IPS-18c (cell line): ENCODE results near the gene USH1G.
A peak's percentile ranks its signal among the peaks of the same experiment; 100 is the strongest.

Experiments used
- H3K4me3 ChIP-seq: 2 replicates; pipeline ENCODE4 v1.7.0; 2013; ENCODE audit warnings: low read depth, mild to moderate bottlenecking, low read length, moderate library complexity; ENCODE audit not compliant: insufficient read depth
- H3K9me3 ChIP-seq: one replicate; pipeline ENCODE4 v1.6.1; 2013; ENCODE audit warnings: mild to moderate bottlenecking, low read length, moderate library complexity; ENCODE audit not compliant: control insufficient read depth, insufficient read depth

USH1G gene

DNA sequence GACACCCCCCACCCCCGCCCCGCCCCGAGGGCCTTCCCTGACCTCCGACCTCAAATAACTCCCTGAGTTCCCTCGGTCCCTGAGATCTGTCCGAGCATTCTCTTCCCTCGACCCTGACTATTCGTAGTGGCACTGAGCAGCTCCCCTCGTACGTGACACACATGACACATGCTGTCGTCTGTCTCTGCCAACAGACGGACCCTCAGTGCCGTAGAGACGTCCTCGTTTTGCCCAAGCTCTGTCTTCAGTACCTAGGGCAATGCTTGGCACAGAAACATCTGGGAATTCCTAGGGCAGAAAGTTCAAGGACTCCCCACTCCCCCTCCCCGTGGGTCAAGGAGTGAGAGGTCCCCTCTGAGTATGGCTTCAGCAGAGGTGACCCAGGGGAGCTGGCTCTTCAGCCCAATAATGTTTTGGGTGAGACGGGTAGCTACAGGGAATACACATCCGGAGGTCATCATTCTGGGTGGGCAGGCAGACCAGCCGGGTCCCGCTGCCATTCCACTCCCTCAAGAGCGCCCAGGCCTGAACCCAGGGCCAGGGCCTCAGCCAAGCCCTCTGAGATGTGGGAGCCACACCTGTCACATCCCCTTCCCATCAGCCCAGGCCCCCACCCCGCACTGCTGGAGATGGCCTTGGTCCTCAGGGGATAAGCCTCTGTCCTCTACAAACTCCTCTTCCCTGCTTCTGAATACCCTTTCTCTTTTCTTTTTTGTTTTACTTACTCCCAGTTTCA is 29.0 kb downstream of the USH1G start:
- no peaks in the 10 kb centered on the region for H3K9me3 ChIP-seq
- H3K4me3 ChIP-seq: peak overlapping the region; percentile 58

DNA sequence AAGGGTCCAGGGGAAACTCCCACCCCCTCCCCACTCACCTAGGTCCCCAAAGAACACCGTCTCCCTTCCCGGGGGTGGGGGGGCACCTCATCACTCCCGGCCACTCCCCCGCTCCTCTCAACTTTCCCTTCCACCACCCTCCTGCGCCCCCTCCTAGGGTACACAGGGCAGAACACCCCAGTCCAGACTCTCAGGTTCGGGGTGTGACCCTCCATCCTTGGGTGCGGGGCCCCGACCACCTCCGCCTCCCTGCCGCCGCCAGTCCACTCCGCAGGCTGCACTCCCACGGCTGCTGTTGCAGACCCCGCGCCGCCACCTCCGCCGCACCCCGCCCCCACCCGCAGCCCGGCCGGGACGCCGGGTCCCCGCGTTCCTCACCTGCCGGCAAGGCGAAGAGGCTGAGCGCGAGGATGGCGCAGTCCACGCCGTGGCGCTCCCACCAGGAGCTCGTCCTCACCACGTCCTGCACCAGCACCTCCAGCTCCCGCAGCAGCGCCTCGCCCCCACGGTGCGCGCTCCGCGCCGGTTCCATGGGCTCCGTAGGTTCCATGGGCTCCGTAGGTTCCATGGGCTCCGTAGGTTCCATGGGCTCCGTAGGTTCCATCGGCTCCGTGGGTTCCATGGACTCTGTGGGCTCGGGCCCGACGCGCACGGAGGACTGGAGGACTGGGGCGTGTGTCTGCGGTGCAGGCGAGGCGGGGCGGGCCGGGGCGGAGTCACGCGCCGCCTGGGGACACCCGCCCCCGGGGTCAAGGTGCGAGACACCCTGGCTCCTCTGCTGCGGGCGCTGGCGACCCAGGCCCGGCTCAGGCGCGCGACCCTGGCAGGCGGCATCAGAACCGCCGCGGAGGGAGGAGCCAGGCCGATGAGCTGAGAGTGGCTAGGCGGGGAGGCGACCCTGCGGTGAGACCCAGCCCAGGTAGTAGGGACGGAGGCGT is 29.8 kb downstream of the USH1G start, which contains the start of gene FADS6:
Gene FADS6, minus strand, starts transcription at position 660 of the 938 bp plus-strand sequence. Its CDS starts 38 bp downstream, at position 622.
- H3K4me3 ChIP-seq: peak within 1 kb of the TSS; percentile 58
- no peaks in the 10 kb centered on the region for H3K9me3 ChIP-seq

DNA sequence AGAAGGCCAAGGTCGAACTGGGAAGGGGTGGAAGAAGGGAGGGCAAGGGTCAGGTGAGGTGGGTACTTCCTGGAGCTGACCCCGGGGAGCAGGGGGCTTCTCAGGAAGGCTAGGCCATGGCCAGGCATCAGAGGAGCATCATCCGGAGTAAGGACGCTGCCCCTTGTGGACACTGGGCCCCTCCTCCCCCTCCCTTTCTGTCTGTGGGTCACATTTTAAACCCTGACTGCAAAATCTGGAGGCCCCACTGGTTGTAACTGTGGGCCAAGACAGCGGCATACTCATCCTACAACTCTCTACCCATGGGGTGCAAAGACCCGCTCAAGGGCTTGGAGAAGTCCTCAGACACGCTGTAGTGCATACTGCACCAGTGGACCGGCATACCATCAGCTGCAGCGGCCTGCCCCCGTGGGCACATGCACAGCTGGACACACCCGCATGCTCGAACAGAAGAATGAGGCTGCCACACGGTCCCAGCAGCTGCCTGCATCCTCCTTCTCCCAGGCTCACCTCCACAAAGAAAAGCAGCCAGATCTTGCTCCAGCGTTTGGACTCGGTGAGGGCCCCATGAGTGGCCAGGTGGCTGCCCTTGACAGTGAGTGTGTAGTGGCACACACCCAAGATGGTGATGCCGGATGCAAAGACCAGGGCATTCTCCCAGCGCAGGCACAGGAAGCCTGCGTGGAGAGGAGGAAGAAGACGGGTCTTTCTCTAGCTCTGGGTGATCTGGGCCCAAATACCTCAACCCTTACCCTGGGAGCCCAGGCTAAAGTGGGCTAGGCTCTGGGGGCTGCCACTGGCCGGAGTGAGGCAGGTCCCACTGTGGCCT is 30.8 kb downstream of the USH1G start:
- Histone ChIP-seq H3K4me3 (no peak overlapping the region), H3K9me3 (no peaks in the 10 kb centered on the region)

DNA sequence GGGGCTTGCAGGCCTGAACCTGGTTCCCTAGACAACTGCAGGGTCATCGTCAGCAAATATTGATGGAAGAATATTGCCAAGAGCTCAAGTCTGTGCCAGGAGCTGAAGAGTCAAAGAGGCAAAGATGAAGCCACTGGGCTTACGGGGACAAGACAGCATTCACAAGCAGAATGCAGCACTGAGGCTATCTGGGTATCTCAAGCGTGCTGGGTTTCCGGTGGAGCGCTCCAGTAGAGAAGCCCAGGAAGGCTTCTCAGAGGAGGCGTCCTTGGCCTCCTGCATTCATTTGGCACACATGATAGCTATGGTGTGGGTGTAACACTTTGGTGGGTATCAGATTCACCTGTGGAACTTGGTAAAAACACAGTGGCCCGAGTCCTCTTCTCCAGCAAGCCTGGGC is 32.5 kb downstream of the USH1G start:
- no peak overlapping the region for H3K4me3 ChIP-seq
- no peaks in the 10 kb centered on the region for H3K9me3 ChIP-seq

DNA sequence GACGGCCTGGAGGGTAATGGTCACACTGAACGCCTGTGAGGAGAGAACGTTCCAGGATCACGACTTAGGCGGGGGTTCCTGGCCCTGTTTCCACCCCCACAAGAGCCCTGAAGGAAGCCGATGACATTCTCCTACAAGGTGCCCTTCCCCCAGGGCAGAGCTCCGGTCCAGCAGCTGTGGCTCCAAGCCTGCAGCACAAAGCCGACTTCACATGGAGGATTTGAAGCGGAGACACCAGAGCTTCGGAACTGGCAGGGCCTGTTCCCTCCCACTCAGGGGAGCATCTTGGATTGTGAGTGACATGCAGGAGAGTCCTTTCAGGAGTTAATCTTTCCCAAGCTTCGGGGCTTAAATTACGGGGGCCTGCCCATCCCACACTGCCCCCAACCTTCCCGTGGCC is 34.6 kb downstream of the USH1G start:
- Histone ChIP-seq H3K4me3 (no peak overlapping the region), H3K9me3 (no peaks in the 10 kb centered on the region)

DNA sequence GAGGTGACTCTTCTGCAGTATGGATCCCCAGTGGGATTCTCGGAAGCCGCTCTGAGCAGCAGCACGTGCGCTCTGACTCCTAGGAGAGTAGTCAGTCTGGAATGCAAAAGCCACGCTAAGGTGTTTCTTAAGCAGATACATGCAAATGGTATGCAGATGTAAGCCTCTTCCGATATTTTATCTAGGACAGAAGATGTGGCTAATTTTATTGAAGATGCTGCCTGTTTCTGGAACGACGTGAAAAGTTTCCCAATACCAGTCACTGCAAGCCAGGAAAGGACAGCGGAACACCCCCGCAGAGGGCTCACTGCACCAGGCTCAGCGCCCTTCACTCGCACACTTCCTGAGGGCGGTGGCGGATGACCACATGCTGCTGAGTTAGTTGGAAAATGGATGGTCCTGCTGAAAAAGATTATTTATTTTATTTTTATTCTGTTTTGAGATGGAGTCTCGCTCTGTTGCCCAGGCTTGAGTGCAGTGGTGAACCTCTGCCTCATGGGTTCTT is 39.8 kb downstream of the USH1G start:
- Histone ChIP-seq H3K9me3 (no peaks in the 10 kb centered on the region), H3K4me3 (no peak overlapping the region)

DNA sequence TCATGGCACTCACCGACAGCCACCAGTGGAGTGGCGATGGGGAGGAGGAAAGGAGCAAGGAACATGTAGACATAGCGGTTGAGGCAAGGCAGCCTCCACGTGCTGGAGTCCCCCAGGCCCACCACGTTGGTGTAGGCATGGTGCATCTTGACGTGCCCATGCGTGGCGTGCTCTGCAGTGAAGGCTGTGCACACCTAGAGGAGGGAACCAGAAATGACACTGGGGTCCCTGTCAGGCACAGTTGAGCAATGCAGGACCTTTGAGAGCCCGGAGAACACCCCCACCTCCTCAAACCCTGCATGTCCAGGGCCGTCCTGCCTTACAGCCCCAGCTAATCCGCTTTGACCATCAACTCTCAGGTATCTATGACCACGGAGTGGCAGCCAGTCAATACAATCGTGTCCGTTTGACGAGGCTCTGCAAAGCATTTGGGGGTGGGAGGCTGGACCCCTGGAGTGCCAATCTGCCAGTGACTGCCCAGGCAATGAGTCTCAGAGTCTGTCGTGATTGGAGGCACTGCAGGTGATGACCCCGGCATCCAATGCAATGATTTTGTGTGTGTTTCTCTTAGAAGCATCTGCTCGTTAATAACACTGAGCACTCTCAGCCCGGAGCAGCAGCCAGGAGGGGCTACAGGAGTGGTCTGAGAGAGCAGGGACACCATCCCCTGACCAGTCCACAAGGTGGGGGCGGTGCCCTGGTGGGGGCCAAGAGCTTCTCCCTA is 40.4 kb downstream of the USH1G start:
- H3K9me3 ChIP-seq: no peaks in the 10 kb centered on the region
- no peak overlapping the region; the same call in 1 of the 2 replicates for H3K4me3 ChIP-seq

DNA sequence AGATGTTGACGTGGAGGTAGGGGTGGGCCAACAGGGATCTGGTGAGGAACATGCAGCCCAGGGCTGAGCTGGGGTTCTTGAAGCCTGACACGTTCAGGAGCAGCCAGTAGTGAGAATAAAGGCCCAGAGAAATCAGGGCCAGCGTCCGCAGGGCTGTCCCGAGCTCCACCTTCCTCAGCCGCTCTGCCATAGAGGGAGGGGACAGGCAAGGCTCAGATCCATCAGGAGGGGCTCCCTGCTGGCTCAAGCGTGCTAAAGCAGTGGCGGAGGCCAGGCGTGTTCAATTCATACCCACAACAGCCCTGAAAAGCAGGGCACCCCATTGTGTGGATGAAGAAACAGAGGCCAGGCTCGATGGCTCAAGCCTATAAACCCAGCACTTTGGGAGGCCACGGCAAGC is 42.0 kb downstream of the USH1G start:
- Histone ChIP-seq H3K4me3 (no peak overlapping the region), H3K9me3 (peaks cover 3% of the 10 kb centered on the region)

DNA sequence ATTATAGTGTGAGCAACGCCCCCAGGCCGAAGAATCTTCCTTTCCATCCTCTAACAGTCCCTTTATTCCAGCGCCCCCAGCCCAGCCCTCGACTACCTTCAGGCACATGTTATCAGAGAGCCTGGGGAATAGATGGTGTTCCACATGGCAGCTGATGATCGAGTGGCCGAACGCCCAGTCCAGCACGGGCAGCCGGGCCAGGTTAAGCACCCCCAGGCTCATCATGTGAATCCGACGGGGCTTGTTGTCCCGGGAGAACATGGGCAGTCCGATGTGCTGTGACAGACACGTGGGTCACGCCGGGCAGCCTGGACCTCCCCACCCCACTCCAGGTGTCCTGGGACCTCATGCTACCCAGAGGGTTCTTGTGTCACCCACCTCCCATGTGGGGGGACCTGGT is 43.7 kb downstream of the USH1G start:
- Histone ChIP-seq H3K9me3 (peaks cover 4% of the 10 kb centered on the region), H3K4me3 (no peak overlapping the region)

DNA sequence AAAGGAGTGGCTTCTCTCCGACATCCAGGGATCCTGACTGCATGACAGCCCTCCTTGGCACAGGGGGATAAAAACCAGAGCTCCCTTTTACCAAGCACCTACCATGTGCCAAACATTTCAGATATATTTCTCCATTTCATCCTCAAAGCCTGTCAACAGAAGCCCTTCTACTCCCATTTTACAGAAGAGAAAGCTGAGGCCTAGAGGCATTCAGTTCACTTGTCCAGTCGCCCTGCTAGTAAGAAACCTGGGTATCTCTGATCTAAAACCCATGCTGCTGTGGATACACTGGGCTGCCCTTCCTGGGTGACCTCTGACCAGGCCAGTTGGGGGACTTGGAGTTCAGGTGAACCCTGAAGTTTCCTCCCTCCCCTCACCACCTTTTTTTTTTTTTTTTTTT is 44.4 kb downstream of the USH1G start:
- Histone ChIP-seq H3K9me3 (peaks cover 4% of the 10 kb centered on the region), H3K4me3 (no peak overlapping the region)

DNA sequence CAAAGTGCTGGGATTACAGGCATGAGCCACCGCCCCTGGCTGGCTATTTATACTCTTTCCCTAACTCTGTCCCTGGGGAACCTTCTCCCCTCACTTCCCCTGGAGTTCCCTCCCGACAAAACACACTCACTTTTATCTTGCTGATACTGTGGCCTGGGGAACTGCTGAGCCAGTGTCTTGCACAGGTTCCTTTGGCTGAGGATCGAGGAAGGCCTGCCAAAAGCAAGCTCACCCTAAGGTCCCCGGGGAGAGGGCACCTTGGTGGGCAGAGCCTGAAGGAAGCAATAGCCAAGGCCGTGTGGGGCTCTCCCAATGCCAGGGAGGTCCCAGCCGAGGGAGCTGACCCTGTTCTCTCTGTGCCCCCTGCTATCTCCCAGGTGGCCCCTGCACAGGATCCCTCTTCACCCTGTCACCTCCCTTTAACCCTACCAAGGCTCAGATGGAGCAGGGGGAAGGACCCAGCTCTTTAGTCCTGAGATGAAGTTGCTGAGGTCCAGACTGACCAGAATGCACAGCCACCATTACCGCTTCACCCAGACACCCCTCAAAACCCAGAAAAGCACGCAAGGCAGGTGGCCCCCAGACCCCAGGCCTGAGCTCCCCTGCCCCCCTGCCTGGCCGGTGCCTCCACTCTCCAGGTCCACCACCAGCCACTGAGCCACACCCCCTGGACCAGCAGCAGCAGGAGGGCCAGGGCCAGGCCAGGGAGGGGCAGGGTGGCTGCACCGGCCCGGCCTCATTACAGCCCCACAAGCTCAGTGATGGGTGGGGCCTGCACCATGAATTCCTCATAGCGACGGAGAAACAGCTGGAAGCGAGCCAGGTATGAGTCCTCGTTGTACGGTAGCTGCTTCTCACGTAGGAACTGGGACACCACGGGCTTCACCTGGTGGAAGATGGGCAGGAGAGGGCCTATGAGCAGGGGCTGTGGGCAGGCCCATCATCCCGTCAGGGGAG is 45.2 kb downstream of the USH1G start:
- H3K4me3 ChIP-seq: no peak overlapping the region
- peaks cover 4% of the 10 kb centered on the region for H3K9me3 ChIP-seq

DNA sequence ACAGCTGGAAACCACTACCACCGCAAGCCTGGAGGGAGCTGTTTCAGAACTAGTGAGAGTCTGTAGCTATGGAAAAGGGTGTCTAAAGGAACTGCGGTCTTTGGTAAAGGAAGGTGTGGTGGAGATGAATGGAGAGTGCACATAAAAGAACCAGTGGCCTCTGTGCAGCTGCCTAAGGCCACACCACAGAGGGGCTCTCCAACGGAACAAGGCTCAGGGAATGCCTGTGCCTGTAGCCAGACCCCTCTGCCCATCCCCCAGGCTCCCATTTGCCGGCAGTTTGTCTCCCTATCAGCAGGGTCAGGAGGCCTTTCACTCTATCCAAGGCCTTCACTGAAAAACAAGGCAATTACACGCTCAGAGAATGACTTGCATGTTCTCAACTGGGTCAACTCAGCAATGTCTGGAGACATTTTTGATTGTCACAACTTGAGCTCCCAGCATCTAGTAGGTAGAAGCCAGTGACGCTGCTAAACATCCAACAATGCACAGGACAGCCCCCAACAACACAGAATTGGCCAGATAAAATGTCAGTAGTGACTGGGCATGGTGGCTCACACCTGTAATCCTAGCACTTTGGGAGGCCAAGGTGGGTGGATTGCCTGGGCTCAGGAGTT is 47.0 kb downstream of the USH1G start:
- peaks cover 4% of the 10 kb centered on the region for H3K9me3 ChIP-seq
- no peak overlapping the region for H3K4me3 ChIP-seq

DNA sequence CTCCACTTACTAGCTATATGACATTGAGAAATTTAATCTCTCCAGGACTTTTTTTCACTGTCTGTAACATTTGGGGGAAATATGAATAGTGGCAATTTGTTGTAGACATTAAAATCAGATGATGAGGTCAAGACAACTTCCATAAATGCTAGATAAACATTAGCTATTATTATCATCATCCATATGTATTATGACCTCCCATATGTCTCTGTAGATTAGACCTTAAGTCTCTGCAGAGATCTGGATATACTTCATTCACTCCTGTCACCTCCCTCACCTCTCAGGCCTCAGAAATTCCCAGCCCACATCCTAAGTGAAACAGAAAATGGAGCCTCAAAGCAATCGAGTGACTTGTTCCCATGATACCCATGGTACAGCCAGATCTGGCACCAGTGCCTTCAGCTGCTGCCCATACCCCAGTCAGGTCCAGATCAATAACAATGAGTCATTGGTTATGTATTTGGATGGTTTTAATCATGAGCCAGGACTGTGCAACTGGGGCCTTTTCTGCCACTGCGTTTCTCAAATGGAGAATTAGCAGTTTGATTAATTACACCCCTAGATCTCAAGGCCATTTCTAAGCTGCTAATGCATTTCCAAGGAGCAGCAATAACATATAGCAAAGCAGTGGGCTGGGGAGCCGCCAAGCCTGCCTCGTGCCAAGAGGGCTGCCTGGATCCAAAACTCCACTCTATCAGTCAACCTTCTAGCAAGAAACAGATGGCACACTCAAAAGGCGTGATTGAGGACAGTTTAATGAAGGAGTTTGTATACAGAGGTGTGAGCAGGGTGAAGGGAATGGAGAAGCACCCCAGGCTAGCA is 47.7 kb downstream of the USH1G start:
- no peak overlapping the region for H3K4me3 ChIP-seq
- peaks cover 4% of the 10 kb centered on the region for H3K9me3 ChIP-seq

DNA sequence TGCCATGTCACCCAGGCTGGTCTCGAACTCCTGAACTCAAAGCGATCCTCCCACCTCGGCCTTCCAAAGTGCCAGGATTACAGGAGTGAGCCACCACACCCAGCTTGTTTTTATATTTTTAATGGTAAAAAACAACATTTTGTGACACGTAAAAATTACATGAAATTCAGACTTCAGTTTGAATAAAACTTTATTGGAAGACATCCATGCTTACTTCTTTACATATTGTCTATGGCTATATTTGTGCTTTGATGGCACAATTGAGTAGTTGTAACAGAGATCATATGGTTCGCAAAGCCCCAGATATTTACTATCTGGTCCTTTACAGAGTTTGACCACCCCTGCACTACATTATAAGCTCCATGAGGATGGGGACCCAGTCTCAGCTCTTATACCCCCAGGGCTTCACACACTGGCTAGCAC is 48.4 kb downstream of the USH1G start:
- Histone ChIP-seq H3K4me3 (no peak overlapping the region), H3K9me3 (peaks cover 4% of the 10 kb centered on the region)
